Measurements from ENCODE around the gene DPEP3. TPM values are rescaled to one million over a fixed set of nuclear protein-coding genes. Genes with fewer than 3 reads are reported as not detected.
"Not testable (repeated sequence)": the region's sequence is repeated elsewhere in the genome, so short reads cannot be mapped to it uniquely, and the experiment has no call there.

DPEP3 gene
- total and polyA plus RNA-seq, 12 donors, result 0.01 to 0.34 TPM; not detected in 10

DNA sequence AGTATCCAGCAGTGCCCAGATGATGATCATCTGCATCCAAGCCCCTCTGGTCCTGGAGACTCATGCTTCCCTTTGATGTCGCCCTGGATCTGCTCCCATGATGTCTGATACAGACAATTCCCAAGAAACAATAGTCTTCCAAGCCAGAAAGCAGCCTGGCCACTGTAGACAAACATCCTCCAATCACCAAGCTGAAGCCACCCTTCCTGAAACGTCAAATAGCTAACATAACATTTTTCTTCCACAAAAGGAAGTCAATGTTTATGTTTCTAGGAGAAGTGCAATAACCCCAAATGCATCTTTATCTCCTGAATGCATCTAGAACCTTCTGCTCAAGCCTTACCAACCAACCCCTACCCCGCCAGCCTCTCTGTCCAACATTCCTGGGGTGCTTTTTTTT, 20.2 kb upstream of the DPEP3 start:
- intact Hi-C loops (cut with DNase I), result loop anchor here in 1 of 10 donors (5.0 kb wide), 1 partner anchor 52 kb away; no protein-coding TSS in a partner anchor
- DNase-seq (peak in 1 of 2 donors; percentile 50), ATAC-seq (peak in 7 of 8 donors; percentile 62 to 93 (median 83))
- no peaks in the 10 kb centered on the region for H3K27me3 ChIP-seq
- H3K9me3 ChIP-seq, result no peaks in the 10 kb centered on the region
- TF ChIP-seq CTCF (IDR thresholded peaks at IDR 0.05), result no peak
- peaks cover 0 to 58% (median 14%) of the 10 kb centered on the region in 9 donors for H3K4me1 ChIP-seq
- 54 to 57% methylated on average over 3 of the region's 3 CpGs for WGBS, 2 donors
- H3K4me3 ChIP-seq, result peak overlapping the region in 4 of 10 donors; percentile 4 to 54 (median 18)
- no peaks in the 10 kb centered on the region for H3K36me3 ChIP-seq
- H3K27ac ChIP-seq, result peak overlapping the region in 9 of 10 donors; percentile 12 to 93 (median 69)

DNA sequence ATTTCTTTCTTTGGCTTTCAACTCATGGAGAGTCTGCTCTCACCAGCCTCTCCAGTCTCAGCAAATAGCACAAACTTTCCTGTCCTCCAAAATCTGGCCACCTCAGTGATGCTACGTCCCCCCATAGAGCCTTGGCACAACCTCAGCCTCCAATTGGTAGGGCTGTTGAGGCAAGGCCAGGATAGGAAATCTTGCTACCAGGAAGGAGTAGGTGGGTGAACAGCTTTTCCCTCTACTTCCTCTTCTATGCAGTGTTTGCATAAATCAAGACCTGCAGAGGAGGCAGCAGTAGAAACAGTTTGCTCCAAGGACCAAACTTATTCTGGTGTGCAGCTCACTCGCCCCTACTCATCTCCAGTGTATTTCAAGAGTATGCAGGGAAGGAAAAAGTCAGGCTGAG, 19.7 kb upstream of the DPEP3 start:
- Histone ChIP-seq H3K27ac (peak overlapping the region in 8 of 10 donors; percentile 12 to 93 (median 66)), H3K36me3 (no peaks in the 10 kb centered on the region), H3K4me3 (peak overlapping the region in 4 of 10 donors; percentile 4 to 54 (median 18)), H3K9me3 (no peaks in the 10 kb centered on the region), H3K27me3 (no peaks in the 10 kb centered on the region), H3K4me1 (peaks cover 0 to 53% (median 14%) of the 10 kb centered on the region in 9 donors)
- intact Hi-C loops (cut with DNase I), result loop anchor here in 4 of 10 donors (2.0 to 10.0 kb wide), 3 partner anchors 52 to 235 kb away; partner anchors contain the start of gene ESRP2 (in 2 of the 4)
- WGBS, 2 donors, result 61 to 79% methylated on average over 2 of the region's 2 CpGs
- ATAC-seq, result peak in 7 of 8 donors; percentile 43 to 65 (median 54)
- no peak for DNase-seq
- TF ChIP-seq CTCF (IDR thresholded peaks at IDR 0.05), result no peak

- peaks cover 0 to 46% (median 14%) of the 10 kb centered on the region in 9 donors for H3K4me1 ChIP-seq
- DNase-seq (peak in 1 of 2 donors; percentile 23), ATAC-seq (peak in 6 of 8 donors; percentile 50 to 82 (median 65))
- H3K9me3 ChIP-seq, H3K27me3 ChIP-seq, H3K36me3 ChIP-seq: not testable (repeated sequence)
- peak within 1 kb of the TSS in 8 of 10 donors; percentile 12 to 93 (median 66) for H3K27ac ChIP-seq
- WGBS, 2 donors, result 73 to 74% methylated on average over 18 of the region's 18 CpGs
- intact Hi-C loops (cut with DNase I), result loop anchor here in 3 of 10 donors (2.0 to 10.0 kb wide), 2 partner anchors 60 to 236 kb away; partner anchors contain the start of gene ESRP2 (in 2 of the 3)
- H3K4me3 ChIP-seq, result peak within 1 kb of the TSS in 6 of 10 donors; percentile 2 to 54 (median 22)
Observed at GRCh38 chr16:67998779-67999688, 18.7 kb upstream of the DPEP3 start, which contains the start of gene DPEP2. Gene DPEP2, minus strand, starts transcription at chr16:67999484. Its CDS starts 6,272 bp downstream, at chr16:67993212.

GRCh38 chr16:67998231-67998778, 18.0 kb upstream of the DPEP3 start:
- H3K27me3 ChIP-seq, DNase-seq, H3K9me3 ChIP-seq, ATAC-seq, H3K36me3 ChIP-seq: not testable (repeated sequence)
- H3K4me3 ChIP-seq, result peak overlapping the region in 1 of 10 donors; percentile 54
- intact Hi-C loops (cut with DNase I), result loop anchor here in 3 of 10 donors (2.0 to 10.0 kb wide), 2 partner anchors 60 to 236 kb away; partner anchors contain the start of gene ESRP2 (in 2 of the 3)
- peak overlapping the region in 1 of 10 donors; percentile 93 for H3K27ac ChIP-seq
- WGBS, 2 donors, result 95 to 97% methylated on average over 27 to 36 of the region's 36 CpGs
- peaks cover 4 to 53% (median 22%) of the 10 kb centered on the region in 9 donors for H3K4me1 ChIP-seq

GRCh38 chr16:67996666-67997065, 16.4 kb upstream of the DPEP3 start:
- ATAC-seq (no peak), DNase-seq (no peak)
- no peak for TF ChIP-seq CTCF (IDR thresholded peaks at IDR 0.05)
- H3K9me3 ChIP-seq, result no peaks in the 10 kb centered on the region
- peaks cover 4 to 60% (median 29%) of the 10 kb centered on the region in 9 donors for H3K4me1 ChIP-seq
- intact Hi-C loops (cut with DNase I), result loop anchor here in 2 of 10 donors (10.0 kb wide), 1 partner anchor 238 kb away; the partner anchor contains the start of gene ESRP2 (in 2 of the 2)
- no peak overlapping the region for H3K4me3 ChIP-seq
- peaks cover 0 to 3% (median 0%) of the 10 kb centered on the region in 9 donors for H3K36me3 ChIP-seq
- H3K27ac ChIP-seq, result no peak overlapping the region
- no peaks in the 10 kb centered on the region for H3K27me3 ChIP-seq
- 89 to 92% methylated on average over 5 of the region's 5 CpGs for WGBS, 2 donors
